Vagina (tissue), 2 donors: Measurements from ENCODE around the gene HID1. TPM values are rescaled to one million over a fixed set of nuclear protein-coding genes. Genes with fewer than 3 reads are reported as not detected.
"Not testable (repeated sequence)": the region's sequence is repeated elsewhere in the genome, so short reads cannot be mapped to it uniquely, and the experiment has no call there.

Source experiments
- DNase-seq, 2 donors: peaks; one replicate each; pipeline ENCODE4 v3.0.0-alpha.2; 2017; ENCODE audit errors: extremely low spot score in 2 of 2
- H3K27ac ChIP-seq: fragments of 200-600 bp; sonication (generic); one replicate; pipeline ENCODE4 v1.5.1; 2019
- H3K27me3 ChIP-seq: fragments of 200-600 bp; sonication (generic); one replicate; pipeline ENCODE4 v1.5.1; 2019
- H3K36me3 ChIP-seq, 2 donors: fragments of 200-600 bp; sonication (generic); one replicate each; pipeline ENCODE4 v1.5.1; 2017 to 2019
- H3K4me1 ChIP-seq: fragments of 200-600 bp; sonication (generic); one replicate; pipeline ENCODE4 v1.5.1; 2019
- H3K4me3 ChIP-seq, 2 donors: fragments of 200-600 bp; sonication (generic); 1 replicate in 1 of 2; 2 replicates in 1 of 2; pipeline ENCODE4 v1.5.1; 2016 to 2019
- H3K9me3 ChIP-seq: fragments of 200-600 bp; sonication (generic); one replicate; pipeline ENCODE4 v1.5.1; 2019
- CTCF ChIP-seq, 3 experiments: fragments of 450-650 bp in 2 of 3; fragments of 200-600 bp in 1 of 3; sonication (generic) in 1 of 3; IDR thresholded peaks; one replicate each; pipeline ENCODE4 v1.5.1; 2017 to 2019; ENCODE audit warnings: antibody characterized with exemption in 3 of 3, mild to moderate bottlenecking in 2 of 3, moderate library complexity in 2 of 3
- POLR2A ChIP-seq, 2 donors: fragments of 450-650 bp; IDR thresholded peaks; one replicate each; pipeline ENCODE4 v1.6.1; 2017; ENCODE audit warnings: antibody characterized with exemption in 2 of 2, mild to moderate bottlenecking in 2 of 2, moderate library complexity in 2 of 2
- POLR2AphosphoS5 ChIP-seq, 2 donors: sonication (generic); formaldehyde crosslinking; IDR thresholded peaks; one replicate each; pipeline ENCODE4 v1.9.0; 2017; ENCODE audit warnings: antibody characterized with exemption in 2 of 2, mild to moderate bottlenecking in 2 of 2, low read depth in 1 of 2; ENCODE audit not compliant: insufficient read depth in 1 of 2
- intact Hi-C: fragments of 100-400 bp; cut with DNase I; formaldehyde crosslinking; loops from one replicate; pipeline ENCODE4 v1.15.1; 2023
- total RNA-seq: library from RNA; depleted of rRNA; stranded (reverse); fragments of >200 nt; gene quantifications from one replicate; pipeline ENCODE4 v1.2.3, GENCODE V29; 2016

The HID1 gene
- total RNA-seq, 1 donor from 2014 or later = 13.0 TPM

DNA sequence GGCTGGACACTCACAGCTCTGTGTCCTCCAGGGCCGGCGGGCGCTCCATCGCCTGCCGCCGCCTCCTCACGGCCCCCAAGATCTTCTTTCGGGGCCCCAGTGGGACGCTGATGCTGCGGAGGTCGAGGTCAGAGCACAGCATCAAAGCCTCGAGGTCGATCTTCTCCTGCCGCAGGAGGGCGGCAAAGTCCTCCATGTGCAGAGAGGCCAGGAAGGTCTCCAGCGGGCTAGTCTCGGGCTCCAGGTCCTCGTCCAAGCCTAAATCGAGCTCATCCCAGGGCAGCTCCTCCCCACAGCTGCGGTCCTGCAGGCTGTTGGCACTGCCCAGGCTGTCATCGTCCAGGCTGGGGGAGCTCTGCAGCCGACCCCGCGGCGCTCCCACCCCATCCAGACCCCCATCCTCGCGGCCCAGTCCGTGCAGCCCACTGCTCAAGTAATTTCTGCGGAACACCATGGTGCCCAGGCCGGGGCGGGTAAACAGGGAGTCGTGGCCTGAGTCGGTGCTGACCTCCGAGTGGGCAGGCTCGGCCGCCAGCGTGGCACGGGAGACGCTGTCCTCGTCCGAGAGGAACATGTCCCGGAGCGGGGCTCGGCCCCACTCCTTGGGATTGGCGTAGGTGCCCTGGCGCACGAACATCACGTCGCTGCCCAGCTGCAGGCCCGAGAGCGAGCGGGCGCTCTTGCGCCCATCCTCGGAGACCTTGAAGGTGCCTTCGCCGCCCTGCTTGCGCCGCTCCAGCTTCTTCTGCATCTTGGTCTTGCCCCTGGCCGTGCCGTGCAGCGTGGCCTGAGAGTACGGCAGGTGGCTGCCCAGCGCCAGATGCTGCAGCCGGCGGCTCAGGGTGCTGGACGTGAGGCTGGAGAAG is 52.9 kb downstream of the HID1 start:
- Histone ChIP-seq H3K36me3 (no peaks in the 10 kb centered on the region), H3K4me3 (no peak overlapping the region), H3K27ac (no peak overlapping the region), H3K9me3 (no peaks in the 10 kb centered on the region), H3K27me3 (peaks cover 6% of the 10 kb centered on the region), H3K4me1 (peaks cover 41% of the 10 kb centered on the region)
- intact Hi-C loops = no loop called here
- no peak for TF ChIP-seq CTCF (IDR thresholded peaks at IDR 0.05)
- no peak for DNase-seq

GRCh38 chr17:74918906-74919305 is 53.7 kb downstream of the HID1 start:
- H3K4me3 ChIP-seq = no peak overlapping the region
- no peak overlapping the region for H3K27ac ChIP-seq
- intact Hi-C loops = no loop called here
- H3K27me3 ChIP-seq = peaks cover 4% of the 10 kb centered on the region
- no peaks in the 10 kb centered on the region for H3K9me3 ChIP-seq
- no peak for TF ChIP-seq CTCF (IDR thresholded peaks at IDR 0.05)
- no peak for TF ChIP-seq POLR2AphosphoS5 (IDR thresholded peaks at IDR 0.05; ENCODE audit: insufficient read depth in 1 of 2, low read depth in 1 of 2)
- no peak for TF ChIP-seq POLR2A (IDR thresholded peaks at IDR 0.05)
- no peaks in the 10 kb centered on the region for H3K36me3 ChIP-seq
- H3K4me1 ChIP-seq = peaks cover 33% of the 10 kb centered on the region
- DNase-seq = no peak

DNA sequence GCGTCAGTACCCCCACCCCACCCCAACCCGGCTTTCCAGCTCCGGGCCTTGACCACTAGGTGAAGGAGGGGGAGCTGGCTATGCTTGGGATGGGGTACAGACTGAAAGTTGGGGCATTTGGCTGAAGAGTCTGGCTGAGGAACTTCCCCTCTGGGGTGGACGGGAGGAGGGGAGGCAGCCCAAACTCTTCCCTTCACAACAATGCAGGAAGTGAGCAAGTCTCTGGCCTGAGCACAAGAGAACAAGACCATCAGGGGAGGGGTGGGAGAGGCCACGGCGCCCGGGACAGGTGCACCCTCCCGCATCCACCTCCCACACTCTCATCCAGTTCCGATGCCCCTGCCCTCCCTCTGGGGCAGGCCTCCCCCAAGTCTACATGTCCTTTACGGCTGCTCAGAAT is 55.1 kb downstream of the HID1 start:
- no peak for DNase-seq
- Histone ChIP-seq H3K9me3 (no peaks in the 10 kb centered on the region), H3K27me3 (no peaks in the 10 kb centered on the region), H3K4me1 (peaks cover 18% of the 10 kb centered on the region), H3K4me3 (no peak overlapping the region), H3K36me3 (no peaks in the 10 kb centered on the region), H3K27ac (no peak overlapping the region)
- no peak for TF ChIP-seq POLR2A (IDR thresholded peaks at IDR 0.05)
- TF ChIP-seq POLR2AphosphoS5 (IDR thresholded peaks at IDR 0.05; ENCODE audit: insufficient read depth in 1 of 2, low read depth in 1 of 2) = no peak
- no peak for TF ChIP-seq CTCF (IDR thresholded peaks at IDR 0.05)
- intact Hi-C loops = no loop called here

DNA sequence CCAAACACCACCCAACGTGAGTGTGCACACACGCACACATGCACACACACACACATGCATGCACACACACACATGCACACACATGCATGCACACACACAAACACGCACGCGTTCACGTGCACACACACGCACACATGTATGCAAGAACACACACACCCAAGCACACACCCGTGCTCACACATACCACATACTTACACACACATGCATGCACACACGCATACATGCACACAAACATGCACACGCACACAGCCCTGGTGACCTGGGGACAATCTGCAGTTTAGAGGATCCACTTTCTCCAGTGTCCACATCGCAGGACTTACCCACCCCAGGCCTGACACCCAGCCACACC is 55.7 kb downstream of the HID1 start:
- TF ChIP-seq POLR2AphosphoS5 (IDR thresholded peaks at IDR 0.05; ENCODE audit: insufficient read depth in 1 of 2, low read depth in 1 of 2) (no peak), POLR2A (IDR thresholded peaks at IDR 0.05) (no peak), CTCF (IDR thresholded peaks at IDR 0.05) (no peak)
- intact Hi-C loops = no loop called here

GRCh38 chr17:74916136-74916850 is 56.3 kb downstream of the HID1 start:
- no peak overlapping the region for H3K4me3 ChIP-seq
- no peak for TF ChIP-seq CTCF (IDR thresholded peaks at IDR 0.05)
- no peak for TF ChIP-seq POLR2A (IDR thresholded peaks at IDR 0.05)
- TF ChIP-seq POLR2AphosphoS5 (IDR thresholded peaks at IDR 0.05; ENCODE audit: insufficient read depth in 1 of 2, low read depth in 1 of 2) = no peak
- intact Hi-C loops = no loop called here
- no peak for DNase-seq
- H3K36me3 ChIP-seq = no peaks in the 10 kb centered on the region
- H3K27ac ChIP-seq = no peak overlapping the region
- no peaks in the 10 kb centered on the region for H3K27me3 ChIP-seq
- no peaks in the 10 kb centered on the region for H3K9me3 ChIP-seq
- H3K4me1 ChIP-seq = peaks cover 7% of the 10 kb centered on the region

More for the DNA sequence above, 55.7 kb downstream of the HID1 start:
- H3K4me3 ChIP-seq = no peak overlapping the region
- peaks cover 12% of the 10 kb centered on the region for H3K4me1 ChIP-seq
- H3K27me3 ChIP-seq = no peaks in the 10 kb centered on the region
- no peaks in the 10 kb centered on the region for H3K9me3 ChIP-seq
- no peak overlapping the region for H3K27ac ChIP-seq
- DNase-seq = no peak
- no peaks in the 10 kb centered on the region for H3K36me3 ChIP-seq

DNA sequence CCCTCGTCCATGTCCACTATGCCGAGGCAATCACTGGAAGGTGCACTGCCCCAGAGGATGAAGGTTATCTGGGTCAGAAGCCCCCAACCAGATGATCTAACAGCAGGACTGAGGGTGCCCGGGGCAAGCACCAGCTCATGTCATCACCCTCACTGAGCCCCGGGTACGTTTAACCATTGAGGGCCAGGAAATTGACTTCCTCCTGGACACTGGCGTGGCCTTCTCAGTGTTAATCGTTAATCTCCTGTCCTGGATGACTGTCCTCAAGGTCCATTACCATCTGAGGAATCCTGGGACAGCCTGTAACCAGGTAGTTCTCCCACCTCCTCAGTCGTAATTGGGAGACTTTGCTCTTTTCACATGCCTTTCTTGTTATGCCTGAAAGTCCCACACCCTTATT is 61.1 kb downstream of the HID1 start:
- H3K36me3 ChIP-seq, H3K4me3 ChIP-seq, H3K9me3 ChIP-seq, intact Hi-C loops, H3K27ac ChIP-seq, DNase-seq, H3K27me3 ChIP-seq, H3K4me1 ChIP-seq: not testable (repeated sequence)

GRCh38 chr17:74909097-74909496 is 63.5 kb downstream of the HID1 start:
- H3K4me1 ChIP-seq, H3K36me3 ChIP-seq, H3K27me3 ChIP-seq, H3K9me3 ChIP-seq, H3K4me3 ChIP-seq, intact Hi-C loops, DNase-seq, H3K27ac ChIP-seq: not testable (repeated sequence)
